HG03039 (cell line): ENCODE results near the gene PTPRN2.
"Not testable (repeated sequence)": the region's sequence is repeated elsewhere in the genome, so short reads cannot be mapped to it uniquely, and the experiment has no call there.

ENCODE experiments used
- ATAC-seq: cut with Tn5 transposase; IDR thresholded peaks from one replicate; pipeline ENCODE4 v1.9.1; 2021; ENCODE audit warnings: mild to moderate bottlenecking, moderate library complexity; ENCODE audit not compliant: unreplicated experiment

Gene PTPRN2

GRCh38 chr7:157569967-157570366 lies 1017.7 kb downstream of the PTPRN2 start:
- ATAC-seq: no peak

- ATAC-seq: peak; percentile 67
These were observed 1018.6 kb downstream of the PTPRN2 start for GRCh38 chr7:157568770-157569584.

GRCh38 chr7:157568106-157568769 lies 1019.4 kb downstream of the PTPRN2 start:
- no peak for ATAC-seq

GRCh38 chr7:157567666-157568065 lies 1020.0 kb downstream of the PTPRN2 start:
- ATAC-seq: no peak

GRCh38 chr7:157566631-157567006 lies 1021.0 kb downstream of the PTPRN2 start:
- ATAC-seq: no peak

- ATAC-seq: no peak
These were observed 1021.5 kb downstream of the PTPRN2 start for GRCh38 chr7:157565981-157566630.

- ATAC-seq: no peak
These were observed 1022.4 kb downstream of the PTPRN2 start for GRCh38 chr7:157565201-157565626.

- no peak for ATAC-seq
These were observed 1023.0 kb downstream of the PTPRN2 start for GRCh38 chr7:157564517-157565177.

GRCh38 chr7:157563467-157564135 lies 1024.0 kb downstream of the PTPRN2 start:
- ATAC-seq: not testable (repeated sequence)

- not testable (repeated sequence) for ATAC-seq
These were observed 1024.9 kb downstream of the PTPRN2 start for GRCh38 chr7:157562522-157563398.

- no peak for ATAC-seq
These were observed 1025.7 kb downstream of the PTPRN2 start for GRCh38 chr7:157561816-157562410.

GRCh38 chr7:157561523-157561785 lies 1026.2 kb downstream of the PTPRN2 start:
- ATAC-seq: no peak

GRCh38 chr7:157560710-157561522 lies 1026.7 kb downstream of the PTPRN2 start:
- no peak for ATAC-seq

- no peak for ATAC-seq
These were observed 1027.4 kb downstream of the PTPRN2 start for GRCh38 chr7:157560258-157560654.

GRCh38 chr7:157559596-157560257 lies 1027.9 kb downstream of the PTPRN2 start:
- ATAC-seq: no peak

- ATAC-seq: no peak
These were observed 1028.6 kb downstream of the PTPRN2 start for GRCh38 chr7:157558875-157559595.

GRCh38 chr7:157558516-157558874 lies 1029.1 kb downstream of the PTPRN2 start:
- no peak for ATAC-seq

GRCh38 chr7:157558061-157558460 lies 1029.6 kb downstream of the PTPRN2 start:
- ATAC-seq: no peak
